Activated naive CD8-positive, alpha-beta T cell (primary cell): ENCODE data around the gene BBS12.

ENCODE experiments used
- H3K27ac Mint-ChIP-seq: one replicate; pipeline ENCODE4 v1.8.0; 2021; ENCODE audit warnings: mixed read lengths
- H3K27me3 Mint-ChIP-seq: one replicate; pipeline ENCODE4 v1.8.0; 2021; ENCODE audit warnings: mixed read lengths
- H3K36me3 Mint-ChIP-seq: one replicate; pipeline ENCODE4 v1.8.0; 2021; ENCODE audit warnings: mixed read lengths
- H3K4me1 Mint-ChIP-seq: one replicate; pipeline ENCODE4 v1.8.0; 2021; ENCODE audit warnings: low read depth, mixed read lengths
- H3K4me3 Mint-ChIP-seq: one replicate; pipeline ENCODE4 v1.8.0; 2021; ENCODE audit warnings: mild to moderate bottlenecking, mixed read lengths
- H3K9me3 Mint-ChIP-seq: one replicate; pipeline ENCODE4 v1.8.0; 2021; ENCODE audit warnings: low read depth, mixed read lengths

The BBS12 gene

DNA sequence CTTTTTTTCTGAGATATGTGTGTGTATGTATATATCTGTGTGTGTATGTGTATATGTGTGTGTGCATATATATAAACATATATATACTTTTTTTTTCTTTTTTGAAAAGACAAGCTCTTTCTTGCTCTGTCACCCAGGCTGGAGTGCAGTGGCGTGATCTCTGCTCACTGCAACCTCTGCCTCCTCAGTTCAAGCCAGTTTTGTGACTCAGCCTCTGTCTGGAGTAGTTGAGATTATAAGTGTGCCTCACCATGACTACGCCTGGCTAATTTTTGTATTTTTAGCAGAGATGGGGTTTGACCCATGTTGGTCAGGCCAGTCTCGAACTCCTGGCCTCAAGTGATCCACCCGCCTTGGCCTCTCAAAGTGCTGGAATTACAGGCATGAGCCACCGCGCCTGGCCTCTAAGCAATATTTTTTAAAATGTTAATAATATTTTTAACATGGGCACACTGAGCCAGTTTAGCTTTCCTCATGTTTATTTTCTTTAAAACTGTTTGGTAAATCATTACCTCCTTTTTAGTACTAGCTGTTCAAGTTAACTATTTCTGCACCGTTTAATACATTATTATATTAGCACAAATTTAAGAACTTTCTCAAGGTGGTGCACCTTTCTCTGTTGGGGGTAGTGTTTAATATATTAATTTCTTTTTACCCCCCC, 33.3 kb downstream of the BBS12 start:
- Mint-ChIP-seq H3K4me1 (peaks cover 15% of the 10 kb centered on the region), H3K27ac (no peak overlapping the region), H3K27me3 (no peaks in the 10 kb centered on the region), H3K9me3 (no peaks in the 10 kb centered on the region), H3K36me3 (no peaks in the 10 kb centered on the region), H3K4me3 (no peak overlapping the region)

DNA sequence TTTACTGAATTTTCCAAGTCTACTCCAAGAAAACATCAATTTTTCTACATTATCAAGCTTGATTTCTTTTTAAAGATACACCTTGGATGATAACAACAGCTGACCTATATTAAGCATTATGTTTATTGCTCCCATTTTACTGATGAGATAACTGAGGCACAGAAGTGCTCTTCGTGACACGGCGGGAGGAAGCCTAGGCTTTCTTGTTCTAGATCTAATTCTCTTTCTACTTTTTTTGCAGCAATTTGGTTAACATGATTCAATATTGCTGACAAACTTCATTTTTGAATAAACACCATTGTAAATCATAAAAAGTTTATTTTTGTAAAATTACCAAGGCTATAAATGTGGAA, 33.8 kb downstream of the BBS12 start:
- Mint-ChIP-seq H3K4me1 (peaks cover 15% of the 10 kb centered on the region), H3K36me3 (no peaks in the 10 kb centered on the region), H3K27me3 (no peaks in the 10 kb centered on the region), H3K4me3 (no peak overlapping the region), H3K9me3 (no peaks in the 10 kb centered on the region), H3K27ac (no peak overlapping the region)

DNA sequence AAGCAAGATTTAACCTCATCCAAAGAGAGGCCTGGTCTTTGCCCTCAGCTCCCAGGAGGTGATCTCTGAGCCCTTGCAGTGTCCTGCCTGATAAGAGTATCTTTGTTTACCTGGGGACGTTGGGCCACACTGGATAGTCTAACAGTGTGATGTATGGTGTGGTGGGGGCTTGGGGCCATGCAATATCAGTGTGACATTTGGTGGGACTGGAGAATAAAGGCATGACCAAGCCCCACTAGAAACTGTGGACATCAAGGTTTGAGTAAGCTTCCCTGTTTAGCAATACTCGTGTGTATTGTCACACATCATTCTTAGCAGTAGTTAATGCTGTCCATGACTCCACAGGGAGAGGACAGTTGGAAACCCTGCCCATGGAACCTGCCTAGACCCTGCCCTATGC, 34.4 kb downstream of the BBS12 start:
- Mint-ChIP-seq H3K9me3 (no peaks in the 10 kb centered on the region), H3K4me3 (no peak overlapping the region), H3K4me1 (peaks cover 15% of the 10 kb centered on the region), H3K27ac (no peak overlapping the region), H3K36me3 (no peaks in the 10 kb centered on the region), H3K27me3 (no peaks in the 10 kb centered on the region)

DNA sequence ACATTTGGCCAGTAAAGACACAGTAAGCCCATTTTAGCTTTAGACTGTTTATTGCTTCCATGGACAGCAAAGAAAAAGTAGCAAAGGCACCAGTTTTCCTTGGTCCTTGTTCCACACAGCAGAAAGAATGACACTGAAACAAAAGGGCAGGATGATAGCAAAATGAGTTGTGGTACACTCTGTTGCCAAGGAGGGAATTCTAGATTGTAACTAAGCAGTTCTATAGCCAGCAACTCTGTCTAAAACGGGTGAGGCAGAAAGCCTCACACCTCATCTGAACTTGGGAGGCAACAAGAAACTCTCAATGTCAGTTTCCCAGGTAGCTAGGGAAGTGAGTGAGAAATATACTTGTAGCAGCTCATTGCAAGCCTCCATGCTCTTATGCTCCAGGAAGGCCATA, 39.2 kb downstream of the BBS12 start:
- Mint-ChIP-seq H3K27ac (no peak overlapping the region), H3K9me3 (no peaks in the 10 kb centered on the region), H3K4me3 (no peak overlapping the region), H3K27me3 (no peaks in the 10 kb centered on the region), H3K4me1 (no peaks in the 10 kb centered on the region), H3K36me3 (no peaks in the 10 kb centered on the region)

DNA sequence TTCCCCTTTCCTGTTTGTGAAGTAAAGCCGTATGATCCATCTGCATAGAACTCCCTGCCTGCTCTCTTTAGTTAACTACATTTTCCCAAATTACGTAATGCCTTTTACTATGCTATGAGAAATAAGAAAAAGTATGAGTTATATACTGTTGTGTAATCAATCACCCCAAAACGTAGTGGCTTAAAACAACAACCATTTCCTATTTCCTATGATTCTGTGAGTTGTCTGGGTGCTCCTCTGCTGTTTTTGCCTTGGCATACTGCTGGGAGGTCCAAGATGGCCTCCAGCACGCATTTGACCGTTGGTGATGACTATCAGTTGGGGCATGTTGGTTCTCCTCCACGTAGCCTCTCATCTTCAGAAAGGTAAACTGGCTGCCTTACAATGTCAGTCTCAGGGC, 39.8 kb downstream of the BBS12 start:
- Mint-ChIP-seq H3K9me3 (no peaks in the 10 kb centered on the region), H3K4me1 (no peaks in the 10 kb centered on the region), H3K36me3 (no peaks in the 10 kb centered on the region), H3K27ac (no peak overlapping the region), H3K4me3 (no peak overlapping the region), H3K27me3 (no peaks in the 10 kb centered on the region)

DNA sequence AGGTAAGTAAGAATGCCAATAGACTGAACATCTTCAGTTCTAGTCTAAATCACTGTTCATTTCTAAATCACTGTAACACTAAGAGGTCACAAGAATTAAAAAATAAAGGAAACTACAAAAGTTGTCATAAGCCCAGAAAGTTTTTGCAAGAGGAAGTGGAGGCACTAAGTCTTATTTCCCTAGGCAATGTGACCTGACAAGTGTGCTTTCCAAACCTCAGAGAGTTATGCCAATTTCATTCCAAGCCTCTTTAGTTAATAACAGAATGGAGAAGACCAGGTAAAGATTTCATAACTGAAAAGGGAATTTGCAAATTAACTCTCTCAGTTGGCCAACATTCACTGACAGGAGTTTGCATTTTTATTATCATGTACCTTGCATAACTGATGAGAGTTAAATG, 40.5 kb downstream of the BBS12 start:
- Mint-ChIP-seq H3K27ac (no peak overlapping the region), H3K27me3 (no peaks in the 10 kb centered on the region), H3K9me3 (no peaks in the 10 kb centered on the region), H3K4me1 (no peaks in the 10 kb centered on the region), H3K36me3 (no peaks in the 10 kb centered on the region), H3K4me3 (no peak overlapping the region)

DNA sequence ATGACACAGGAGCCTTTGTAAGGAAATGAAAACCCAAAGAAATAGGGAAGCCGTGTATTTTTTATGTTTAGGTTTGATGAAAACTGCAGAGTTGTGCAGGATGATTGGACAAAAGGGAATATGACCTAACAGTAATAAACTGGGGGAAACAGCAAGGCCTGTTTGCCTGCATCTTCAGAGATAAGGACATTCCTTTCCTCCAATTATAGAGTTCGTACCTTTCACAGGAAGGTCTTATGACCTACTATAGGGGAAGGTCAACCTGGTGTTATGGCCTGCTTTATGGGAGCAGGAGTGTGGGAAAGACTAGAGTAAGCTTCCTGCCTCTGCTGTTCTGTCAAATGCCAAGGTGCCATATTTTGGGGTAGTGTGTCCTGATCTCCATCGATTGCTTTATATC, 42.5 kb downstream of the BBS12 start:
- H3K27ac Mint-ChIP-seq, result no peak overlapping the region
- no peak overlapping the region for H3K4me3 Mint-ChIP-seq
- no peaks in the 10 kb centered on the region for H3K9me3 Mint-ChIP-seq
- no peaks in the 10 kb centered on the region for H3K4me1 Mint-ChIP-seq
- no peaks in the 10 kb centered on the region for H3K36me3 Mint-ChIP-seq
- no peaks in the 10 kb centered on the region for H3K27me3 Mint-ChIP-seq

DNA sequence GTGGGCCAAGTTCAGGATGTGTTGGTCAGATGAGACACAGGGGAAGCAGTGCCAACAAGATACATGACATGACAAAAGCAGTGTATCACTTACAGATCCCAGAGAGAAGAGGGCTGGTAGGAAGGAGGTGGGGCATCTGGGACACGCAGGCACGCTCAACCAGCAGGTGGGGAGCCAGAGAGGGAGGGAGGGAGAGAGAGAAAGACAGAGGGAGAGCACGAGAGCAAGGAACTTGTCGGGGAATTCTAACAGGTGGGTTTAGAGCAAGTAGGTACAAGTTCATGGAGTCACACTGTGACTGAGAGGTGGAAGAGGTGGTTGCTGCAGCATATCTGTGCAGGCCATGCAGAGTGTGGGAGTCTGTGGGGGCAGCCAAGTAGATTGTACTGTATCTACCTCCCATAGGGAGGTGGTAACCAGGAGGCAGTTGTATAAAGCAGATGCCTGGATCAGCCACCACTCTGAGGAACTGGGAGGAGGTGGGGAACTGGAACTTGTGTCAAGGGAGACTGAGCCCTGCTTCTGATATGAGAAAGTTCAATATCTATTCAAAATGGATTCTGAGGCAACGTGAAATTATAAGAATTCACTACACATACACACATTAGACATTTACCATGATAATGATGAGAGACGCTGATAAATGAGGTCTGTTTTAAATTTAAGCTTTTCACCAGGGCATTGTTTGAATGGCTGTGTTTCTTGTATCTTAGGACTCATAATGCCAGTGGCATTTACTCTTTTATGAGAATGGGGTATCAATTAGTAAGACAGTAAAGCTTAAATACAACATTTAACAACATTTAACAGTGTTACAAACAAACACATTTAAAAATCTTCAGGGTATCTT, 43.7 kb downstream of the BBS12 start:
- Mint-ChIP-seq H3K4me3 (no peak overlapping the region), H3K9me3 (no peaks in the 10 kb centered on the region), H3K36me3 (no peaks in the 10 kb centered on the region), H3K4me1 (no peaks in the 10 kb centered on the region), H3K27me3 (peaks cover 1% of the 10 kb centered on the region), H3K27ac (no peak overlapping the region)

DNA sequence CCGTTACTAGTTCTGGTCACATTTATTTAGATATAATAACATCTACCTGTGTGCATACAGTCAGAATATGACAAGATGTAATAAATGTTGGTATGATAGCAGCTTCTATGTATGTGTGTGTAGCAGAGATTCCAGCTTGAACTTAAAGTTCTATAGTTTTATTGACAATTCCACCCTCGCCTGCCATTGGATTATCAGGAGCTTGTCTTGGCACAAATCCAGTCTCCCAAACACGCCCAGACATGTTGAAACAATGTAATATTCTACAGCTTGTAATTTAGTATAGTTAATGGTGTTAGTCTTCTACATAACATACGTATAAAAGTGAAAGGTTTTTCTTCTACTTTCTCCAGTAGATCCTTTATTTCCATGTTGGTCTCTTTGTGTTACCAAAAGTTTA, 44.4 kb downstream of the BBS12 start:
- Mint-ChIP-seq H3K4me1 (no peaks in the 10 kb centered on the region), H3K4me3 (no peak overlapping the region), H3K36me3 (no peaks in the 10 kb centered on the region), H3K27ac (no peak overlapping the region), H3K9me3 (no peaks in the 10 kb centered on the region), H3K27me3 (peaks cover 5% of the 10 kb centered on the region)

DNA sequence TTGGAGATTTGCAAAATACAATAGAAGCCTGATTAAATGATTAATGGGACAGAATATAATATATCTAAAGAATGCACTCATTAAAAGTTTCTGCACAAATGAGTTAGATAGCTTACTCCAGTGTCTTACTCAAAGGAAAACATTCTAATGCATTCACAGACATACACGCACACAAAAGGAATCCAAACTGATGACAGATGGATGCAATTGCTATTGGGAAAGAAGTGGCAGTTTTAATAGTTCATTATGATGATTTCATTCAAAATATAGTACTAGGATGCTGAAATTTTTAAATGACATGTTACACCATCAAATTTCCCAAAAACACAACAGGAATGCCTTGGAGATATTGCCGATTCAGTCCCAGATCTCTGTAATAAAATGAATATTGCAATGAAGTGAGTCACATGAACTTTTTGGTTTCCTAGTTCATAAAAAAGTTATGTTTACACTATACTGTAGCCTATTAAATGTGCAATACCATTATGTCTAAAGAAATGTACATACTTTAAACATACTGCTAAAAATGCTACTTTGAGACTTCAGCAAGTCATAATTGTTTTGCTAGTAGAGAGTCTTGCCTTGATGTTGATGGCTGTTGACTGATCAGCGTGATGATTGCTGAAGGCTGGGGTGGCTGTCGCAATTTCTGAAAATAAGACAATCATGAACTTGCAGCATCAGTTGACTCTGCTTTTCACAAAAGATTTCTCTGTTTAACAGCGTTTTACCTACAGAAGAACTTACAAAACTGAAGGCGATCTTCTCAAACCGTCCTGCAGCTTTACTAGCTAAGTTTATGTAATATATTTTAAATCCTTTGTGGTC, 45.6 kb downstream of the BBS12 start:
- H3K4me3 Mint-ChIP-seq, result no peak overlapping the region
- H3K27ac Mint-ChIP-seq, result no peak overlapping the region
- no peaks in the 10 kb centered on the region for H3K36me3 Mint-ChIP-seq
- no peaks in the 10 kb centered on the region for H3K9me3 Mint-ChIP-seq
- peaks cover 8% of the 10 kb centered on the region for H3K27me3 Mint-ChIP-seq
- no peaks in the 10 kb centered on the region for H3K4me1 Mint-ChIP-seq

DNA sequence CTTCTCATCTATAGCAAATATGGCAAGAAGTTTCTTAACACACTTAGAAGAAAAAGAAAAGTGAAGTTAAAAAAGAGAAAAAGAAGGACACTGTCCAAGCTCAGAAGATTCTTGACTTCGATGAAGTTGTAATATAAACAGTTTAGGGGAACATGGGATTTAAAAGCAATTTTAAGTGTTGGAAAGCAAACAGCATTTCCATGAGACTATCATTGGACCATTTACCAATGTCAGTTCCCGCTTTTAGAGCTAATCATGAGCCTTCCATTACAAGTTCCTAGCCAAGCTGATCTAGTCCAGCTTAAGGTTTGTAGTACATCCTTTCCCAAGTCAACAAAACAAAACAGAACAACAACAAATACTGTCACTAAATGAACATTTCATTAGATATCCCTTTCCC, 49.0 kb downstream of the BBS12 start:
- peaks cover 2% of the 10 kb centered on the region for H3K4me1 Mint-ChIP-seq
- H3K27ac Mint-ChIP-seq, result no peak overlapping the region
- no peak overlapping the region for H3K4me3 Mint-ChIP-seq
- H3K27me3 Mint-ChIP-seq, result peaks cover 9% of the 10 kb centered on the region
- peaks cover 3% of the 10 kb centered on the region for H3K9me3 Mint-ChIP-seq
- H3K36me3 Mint-ChIP-seq, result no peaks in the 10 kb centered on the region

DNA sequence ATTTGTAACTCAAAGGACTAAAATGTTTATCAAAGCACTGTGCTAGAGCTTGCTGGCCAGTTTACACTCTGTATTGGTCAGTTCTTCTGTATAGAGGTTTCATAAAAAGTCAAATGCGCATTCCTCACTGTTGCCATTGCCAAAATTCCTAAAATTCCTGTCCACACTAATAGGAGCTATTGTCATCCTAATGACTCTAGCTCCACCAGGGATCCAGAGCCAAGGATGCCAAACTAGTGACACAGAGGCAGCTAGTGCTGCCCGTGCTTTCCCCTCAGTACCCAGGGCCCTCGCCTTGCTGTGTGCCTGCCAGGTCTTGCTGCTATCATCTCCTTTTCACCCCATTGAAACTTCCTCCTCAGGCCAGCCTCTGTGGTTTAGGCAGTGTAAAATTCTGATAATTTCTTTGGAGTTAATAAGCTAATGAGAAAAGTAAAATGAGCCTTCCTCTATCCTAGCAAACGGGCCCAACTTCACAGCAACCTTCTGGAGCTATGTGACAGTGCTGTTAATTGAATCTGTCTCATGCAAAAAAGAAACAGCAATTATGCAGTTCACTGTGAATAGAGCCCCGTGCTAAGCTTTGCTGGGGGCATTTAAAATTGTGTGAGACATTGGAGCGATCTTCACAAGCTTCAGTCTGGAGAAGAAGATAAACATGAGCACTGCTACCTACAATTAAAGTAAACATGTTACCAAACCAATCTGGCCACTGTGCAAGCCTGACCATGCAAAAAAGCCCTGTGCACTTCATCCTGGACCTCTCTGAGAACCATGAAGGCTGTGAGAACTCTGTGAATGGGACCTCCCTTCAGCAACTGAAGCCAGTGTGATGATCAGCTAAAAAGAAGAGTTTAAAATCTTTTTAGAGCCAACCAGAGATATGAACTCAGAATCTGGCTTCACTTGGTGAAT, 51.1 kb downstream of the BBS12 start:
- H3K27me3 Mint-ChIP-seq, result peaks cover 9% of the 10 kb centered on the region
- no peak overlapping the region for H3K27ac Mint-ChIP-seq
- no peak overlapping the region for H3K4me3 Mint-ChIP-seq
- H3K4me1 Mint-ChIP-seq, result peaks cover 2% of the 10 kb centered on the region
- H3K36me3 Mint-ChIP-seq, result no peaks in the 10 kb centered on the region
- peaks cover 3% of the 10 kb centered on the region for H3K9me3 Mint-ChIP-seq

DNA sequence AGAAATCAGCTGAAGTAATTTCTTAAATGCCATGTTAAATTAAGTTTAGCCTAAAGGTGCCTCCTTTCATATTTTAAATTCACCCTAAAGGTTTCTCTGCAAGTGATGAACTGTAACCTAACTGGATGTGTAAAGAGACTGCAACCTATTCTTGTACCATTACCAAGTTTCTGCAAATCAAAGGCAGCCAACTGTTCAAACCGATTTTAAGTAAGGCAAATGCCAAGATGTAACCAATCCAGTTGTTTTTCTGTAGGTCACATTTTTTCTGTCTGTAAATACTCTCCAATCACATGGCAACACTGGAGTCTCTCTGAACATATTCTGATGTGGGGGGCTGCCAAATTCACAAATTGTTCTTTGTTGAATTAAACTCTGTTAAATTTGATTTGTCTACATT, 51.8 kb downstream of the BBS12 start:
- H3K4me3 Mint-ChIP-seq, result no peak overlapping the region
- H3K4me1 Mint-ChIP-seq, result peaks cover 2% of the 10 kb centered on the region
- H3K27me3 Mint-ChIP-seq, result peaks cover 9% of the 10 kb centered on the region
- no peak overlapping the region for H3K27ac Mint-ChIP-seq
- H3K36me3 Mint-ChIP-seq, result no peaks in the 10 kb centered on the region
- peaks cover 3% of the 10 kb centered on the region for H3K9me3 Mint-ChIP-seq

DNA sequence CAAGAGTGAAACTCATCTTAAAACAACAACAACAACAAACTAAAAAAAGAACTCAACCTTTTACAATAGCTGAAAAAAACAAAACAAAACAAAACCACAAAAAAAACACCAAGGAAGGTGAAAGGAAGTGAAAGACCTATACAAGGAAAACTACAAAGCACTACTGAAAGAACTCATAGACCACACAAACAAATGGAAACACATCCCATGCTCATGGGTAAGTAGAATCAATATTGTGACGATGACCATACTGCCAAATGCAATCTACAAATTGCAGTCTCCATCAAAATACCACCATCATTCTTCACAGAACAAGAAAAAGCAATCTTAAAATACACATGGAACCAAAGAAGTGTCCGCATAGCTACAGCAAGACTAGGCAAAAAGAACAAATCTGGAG, 52.6 kb downstream of the BBS12 start:
- H3K36me3 Mint-ChIP-seq, result no peaks in the 10 kb centered on the region
- H3K9me3 Mint-ChIP-seq, result peaks cover 3% of the 10 kb centered on the region
- H3K27me3 Mint-ChIP-seq, result peaks cover 9% of the 10 kb centered on the region
- H3K4me1 Mint-ChIP-seq, result peaks cover 2% of the 10 kb centered on the region
- H3K27ac Mint-ChIP-seq, result no peak overlapping the region
- H3K4me3 Mint-ChIP-seq, result no peak overlapping the region
